Neural progenitor cell (in vitro differentiated cells): ENCODE data around the gene PHF14.

Source experiments
- CTCF ChIP-seq: fragments of 200-600 bp; sonication (generic); IDR thresholded peaks from 2 replicates; pipeline ENCODE4 v1.5.1; 2017; ENCODE audit warnings: antibody characterized with exemption, mild to moderate bottlenecking
- EZH2 ChIP-seq: fragments of 200-600 bp; sonication (generic); IDR thresholded peaks from 2 replicates; pipeline ENCODE4 v1.6.1; 2017; ENCODE audit warnings: antibody characterized with exemption, mild to moderate bottlenecking, moderate library complexity
- EZH2phosphoT487 ChIP-seq: fragments of 200-600 bp; sonication (generic); IDR thresholded peaks from 2 replicates; pipeline ENCODE4 v1.6.1; 2017; ENCODE audit warnings: antibody characterized with exemption

- TF ChIP-seq CTCF (no peak), EZH2 (no peak), EZH2phosphoT487 (no peak)
Measured at GRCh38 chr7:11175887-11176286, 202.2 kb downstream of the PHF14 start.
